Esophagus squamous epithelium (tissue), 5 donors: ENCODE results near the gene A1BG. TPM values are rescaled to one million over a fixed set of nuclear protein-coding genes. Genes with fewer than 3 reads are reported as not detected.

Experiments used
- DNase-seq: peaks from one replicate; lab custom pipeline; 2025; lab: John Stamatoyannopoulos, UW
- H3K27ac ChIP-seq, 4 donors: fragments of 200-600 bp; sonication (generic); one replicate each; pipeline ENCODE4 v1.5.1; 2016 to 2019; ENCODE audit warnings: mild to moderate bottlenecking in 1 of 4
- H3K27me3 ChIP-seq, 4 donors: fragments of 200-600 bp; sonication (generic); 1 replicate in 3 of 4; 2 replicates in 1 of 4; pipeline versions ENCODE4 v1.5.1 to v1.6.0; 2017 to 2021; ENCODE audit warnings: antibody characterized with exemption in 1 of 4
- H3K36me3 ChIP-seq, 3 donors: fragments of 200-600 bp; sonication (generic); one replicate each; pipeline ENCODE4 v1.5.1; 2016 to 2019
- H3K4me1 ChIP-seq, 3 donors: fragments of 200-600 bp; sonication (generic); one replicate each; pipeline ENCODE4 v1.5.1; 2017 to 2019
- H3K4me3 ChIP-seq, 4 donors: fragments of 200-600 bp; sonication (generic); 1 replicate in 3 of 4; 2 replicates in 1 of 4; pipeline ENCODE4 v1.5.1; 2016 to 2019; ENCODE audit warnings: mild to moderate bottlenecking in 2 of 4, moderate library complexity in 1 of 4
- H3K9me3 ChIP-seq, 3 donors: fragments of 200-600 bp; sonication (generic); one replicate each; pipeline ENCODE4 v1.5.1; 2016 to 2019
- POLR2A ChIP-seq, 4 donors: fragments of 450-650 bp; IDR thresholded peaks; one replicate each; pipeline ENCODE4 v1.6.1; 2017; ENCODE audit warnings: antibody characterized with exemption in 4 of 4, mild to moderate bottlenecking in 4 of 4, moderate library complexity in 3 of 4
- WGBS, 2 donors: methylation state at CpG; one replicate each; pipeline ENCODE4 v1.1.5; 2018; 5-methylcytosine and 5-hydroxymethylcytosine counted together
- intact Hi-C: fragments of 100-400 bp; cut with DNase I; formaldehyde crosslinking; loops from one replicate; pipeline ENCODE4 v1.15.0; 2022
- total RNA-seq, 4 donors: library from RNA; depleted of rRNA; stranded (reverse); fragments of >200 nt; gene quantifications; one replicate each; pipeline ENCODE4 v1.1.0, GENCODE V29; 2016
- TF ChIP-seq, protein P1 (sequence below), 6 experiments: fragments of 450-650 bp in 4 of 6; fragments of 200-600 bp in 2 of 6; sonication (generic) in 2 of 6; IDR thresholded peaks; one replicate each; pipeline ENCODE4 v1.5.1; 2016 to 2019; ENCODE audit warnings: antibody characterized with exemption in 6 of 6, mild to moderate bottlenecking in 4 of 6, moderate library complexity in 4 of 6
- donor health status: DM: yes; HTN: yes; CAD: no.

Gene A1BG
- total RNA-seq, 4 donors from 2014 or later = 1.1 to 25.1 (median 13.9) TPM; not detected in 1

DNA sequence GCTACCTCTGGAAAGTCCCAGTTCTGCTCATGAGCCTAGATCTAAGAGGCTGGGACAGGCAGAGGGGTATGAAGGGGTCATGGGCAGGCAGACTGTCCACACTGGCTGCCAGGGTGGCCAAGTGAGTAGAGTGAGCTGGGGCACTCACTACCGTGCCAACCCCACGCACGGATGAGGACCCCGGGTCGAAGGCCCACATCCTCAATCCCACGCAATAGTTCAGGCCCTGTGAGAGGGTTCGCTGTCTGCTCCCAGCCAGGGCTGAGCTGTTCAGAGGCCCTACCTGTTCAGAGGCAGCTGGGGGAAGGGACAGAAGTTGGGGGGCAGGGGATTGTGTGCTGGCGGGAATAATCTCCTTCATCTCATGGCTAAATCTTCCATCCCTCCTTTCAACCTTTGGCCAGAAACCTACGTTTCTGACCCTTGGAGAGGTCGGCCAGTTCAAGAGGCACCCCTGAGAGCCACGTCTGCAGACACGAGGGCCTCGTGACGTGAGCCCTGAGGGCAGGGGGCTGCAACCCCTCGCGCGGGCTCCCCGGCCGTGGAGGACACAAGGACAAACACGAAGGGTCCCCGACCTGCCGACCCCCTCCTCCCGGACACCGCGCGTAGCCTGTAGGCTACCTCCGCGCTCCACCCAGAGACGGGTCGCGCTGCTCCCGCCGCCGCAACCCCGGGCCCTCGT is 32.7 kb upstream of the A1BG start:
- H3K9me3 ChIP-seq = no peaks in the 10 kb centered on the region
- intact Hi-C loops = no loop called here
- no peaks in the 10 kb centered on the region for H3K27me3 ChIP-seq
- H3K4me1 ChIP-seq = peaks cover 35 to 72% (median 39%) of the 10 kb centered on the region in 3 donors
- WGBS, 2 donors = 33% methylated on average over 8 of the region's 36 CpGs; no CpG with 5 or more reads in 1 of the 2 donors
- TF ChIP-seq, protein P1, sequence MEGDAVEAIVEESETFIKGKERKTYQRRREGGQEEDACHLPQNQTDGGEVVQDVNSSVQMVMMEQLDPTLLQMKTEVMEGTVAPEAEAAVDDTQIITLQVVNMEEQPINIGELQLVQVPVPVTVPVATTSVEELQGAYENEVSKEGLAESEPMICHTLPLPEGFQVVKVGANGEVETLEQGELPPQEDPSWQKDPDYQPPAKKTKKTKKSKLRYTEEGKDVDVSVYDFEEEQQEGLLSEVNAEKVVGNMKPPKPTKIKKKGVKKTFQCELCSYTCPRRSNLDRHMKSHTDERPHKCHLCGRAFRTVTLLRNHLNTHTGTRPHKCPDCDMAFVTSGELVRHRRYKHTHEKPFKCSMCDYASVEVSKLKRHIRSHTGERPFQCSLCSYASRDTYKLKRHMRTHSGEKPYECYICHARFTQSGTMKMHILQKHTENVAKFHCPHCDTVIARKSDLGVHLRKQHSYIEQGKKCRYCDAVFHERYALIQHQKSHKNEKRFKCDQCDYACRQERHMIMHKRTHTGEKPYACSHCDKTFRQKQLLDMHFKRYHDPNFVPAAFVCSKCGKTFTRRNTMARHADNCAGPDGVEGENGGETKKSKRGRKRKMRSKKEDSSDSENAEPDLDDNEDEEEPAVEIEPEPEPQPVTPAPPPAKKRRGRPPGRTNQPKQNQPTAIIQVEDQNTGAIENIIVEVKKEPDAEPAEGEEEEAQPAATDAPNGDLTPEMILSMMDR (IDR thresholded peaks at IDR 0.05) = no peak
- no peak for TF ChIP-seq POLR2A (IDR thresholded peaks at IDR 0.05)
- H3K36me3 ChIP-seq = peaks cover 0 to 32% (median 5%) of the 10 kb centered on the region in 3 donors
- DNase-seq = no peak
- H3K4me3 ChIP-seq = peak overlapping the region; percentile 61 to 93 (median 80)
- H3K27ac ChIP-seq = peak overlapping the region; percentile 97 to 99 (median 98)

DNA sequence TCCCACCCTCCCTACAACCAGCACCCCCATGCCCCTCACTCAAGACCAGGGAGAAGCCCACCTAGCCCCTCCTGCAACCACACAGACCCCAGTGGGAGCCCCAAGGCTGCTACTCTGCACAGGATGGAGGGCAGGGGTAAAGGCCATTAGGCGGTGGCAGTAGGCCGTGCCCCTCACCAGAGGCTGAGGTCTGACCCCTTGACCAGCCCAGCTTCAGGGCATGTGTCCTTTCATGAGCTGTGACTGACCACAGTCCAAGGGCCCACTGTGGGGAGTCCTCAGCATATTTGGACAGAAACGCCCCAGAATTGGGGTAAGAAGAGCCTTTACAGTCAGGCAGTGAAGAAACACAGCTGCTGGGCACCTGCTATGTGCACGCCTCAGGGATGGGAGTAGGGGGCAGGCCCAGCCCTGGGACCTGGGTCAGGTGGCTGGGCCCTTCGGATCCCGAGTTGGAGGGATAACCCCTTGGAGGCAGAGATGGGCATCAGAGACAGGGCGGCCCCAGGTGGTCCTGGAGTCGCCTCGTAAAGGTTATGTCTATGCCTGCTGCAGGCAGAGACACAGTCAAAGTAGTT is 32.1 kb upstream of the A1BG start:
- H3K27ac ChIP-seq = peak overlapping the region; percentile 97 to 99 (median 98)
- TF ChIP-seq, protein P1 (IDR thresholded peaks at IDR 0.05) = no peak
- no peak for TF ChIP-seq POLR2A (IDR thresholded peaks at IDR 0.05)
- DNase-seq = no peak
- 71% methylated on average over 6 of the region's 9 CpGs; no CpG with 5 or more reads in 1 of the 2 donors for WGBS, 2 donors
- peak overlapping the region in 3 of 4 donors; percentile 77 to 93 (median 82) for H3K4me3 ChIP-seq
- intact Hi-C loops = no loop called here
- H3K36me3 ChIP-seq = peaks cover 0 to 26% (median 5%) of the 10 kb centered on the region in 3 donors
- no peaks in the 10 kb centered on the region for H3K27me3 ChIP-seq
- peaks cover 36 to 66% (median 39%) of the 10 kb centered on the region in 3 donors for H3K4me1 ChIP-seq
- H3K9me3 ChIP-seq = no peaks in the 10 kb centered on the region

DNA sequence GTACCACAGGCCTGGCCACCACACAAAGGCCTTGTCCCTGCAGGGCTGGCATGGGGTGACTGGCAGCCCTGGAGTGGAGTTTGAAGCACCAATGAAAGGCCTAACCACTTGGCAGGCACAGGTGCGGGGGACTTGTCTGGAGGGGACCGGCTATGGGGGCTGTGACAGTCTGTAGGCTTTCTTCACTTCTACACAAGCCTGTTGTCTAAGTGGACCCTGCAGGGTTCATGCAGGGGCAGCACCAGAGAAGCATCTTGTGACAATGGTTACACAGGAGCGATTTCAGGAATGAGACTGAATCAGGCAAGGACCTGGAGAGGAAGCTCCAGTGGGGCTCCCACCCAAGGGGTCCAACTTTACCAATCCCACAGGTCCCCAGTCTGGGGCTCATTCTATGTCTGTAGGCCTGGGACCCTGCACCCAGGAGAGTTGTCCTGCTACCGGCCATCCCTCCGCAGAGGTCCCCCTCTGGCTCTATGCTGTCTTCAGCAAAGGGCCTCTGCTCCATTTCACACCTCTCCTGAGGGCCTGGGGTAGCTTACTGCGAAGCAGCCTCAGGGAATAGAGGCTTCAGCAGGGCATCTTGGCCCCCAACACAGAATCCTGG is 29.8 kb upstream of the A1BG start:
- intact Hi-C loops = no loop called here
- Histone ChIP-seq H3K4me3 (no peak overlapping the region), H3K36me3 (peaks cover 0 to 3% (median 0%) of the 10 kb centered on the region in 3 donors), H3K27me3 (no peaks in the 10 kb centered on the region), H3K4me1 (peaks cover 38 to 58% (median 39%) of the 10 kb centered on the region in 3 donors), H3K27ac (no peak overlapping the region), H3K9me3 (no peaks in the 10 kb centered on the region)
- WGBS, 2 donors = 100% methylated on average over 1 of the region's 6 CpGs; no CpG with 5 or more reads in 1 of the 2 donors
- no peak for DNase-seq
- TF ChIP-seq, protein P1 (IDR thresholded peaks at IDR 0.05) = no peak
- no peak for TF ChIP-seq POLR2A (IDR thresholded peaks at IDR 0.05)

DNA sequence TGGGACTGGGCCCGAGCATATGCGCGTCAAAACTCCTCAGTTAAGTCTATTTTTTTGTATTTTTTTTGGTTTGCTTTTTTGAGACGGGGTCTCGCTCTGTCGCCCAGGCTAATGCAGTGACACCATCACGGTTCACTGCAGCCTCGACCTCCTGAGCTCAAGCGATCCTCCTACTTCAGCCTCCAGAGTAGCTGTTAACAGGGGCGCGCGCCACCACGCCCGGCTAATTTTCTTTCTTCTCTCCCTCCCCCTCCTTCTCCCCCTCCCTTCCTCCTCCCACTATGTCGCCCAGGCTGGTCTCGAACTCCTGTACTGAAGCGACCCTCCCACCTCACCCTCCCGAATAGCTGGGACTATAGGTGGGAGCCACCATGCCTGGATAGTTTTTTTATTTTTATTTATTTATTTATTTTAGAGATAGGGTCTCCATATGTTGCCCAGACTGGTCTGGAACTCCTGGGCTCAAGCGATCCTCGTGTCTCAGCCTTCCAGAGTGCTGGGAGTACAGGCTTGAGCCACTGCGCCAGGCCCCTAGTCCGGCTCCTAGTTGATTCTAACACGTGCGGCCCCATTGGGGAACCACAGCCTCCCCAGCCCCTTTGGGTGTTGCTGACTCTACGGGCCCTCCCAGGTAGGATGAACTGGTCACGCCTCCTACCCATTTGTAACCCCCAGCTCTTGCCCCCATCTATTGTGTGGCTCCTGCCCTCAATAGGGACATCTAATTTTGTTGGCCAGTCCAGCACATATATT is 28.3 kb upstream of the A1BG start:
- peak overlapping the region; percentile 89 to 96 (median 92) for H3K27ac ChIP-seq
- H3K4me3 ChIP-seq = peak overlapping the region; percentile 62 to 95 (median 65)
- intact Hi-C loops = no loop called here
- no peaks in the 10 kb centered on the region for H3K36me3 ChIP-seq
- WGBS, 2 donors = 23 to 28% methylated on average over 22 to 26 of the region's 26 CpGs
- no peaks in the 10 kb centered on the region for H3K27me3 ChIP-seq
- no peaks in the 10 kb centered on the region for H3K9me3 ChIP-seq
- DNase-seq = no peak
- TF ChIP-seq, protein P1 (IDR thresholded peaks at IDR 0.05) = no peak
- no peak for TF ChIP-seq POLR2A (IDR thresholded peaks at IDR 0.05)
- H3K4me1 ChIP-seq = peaks cover 30 to 50% (median 33%) of the 10 kb centered on the region in 3 donors
